ENCODE results near the gene MAP3K5.

MAP3K5 gene

GRCh38 chr6:136641166-136641565 is 151.1 kb downstream of the MAP3K5 start:
- FAIRE-seq: no peak

GRCh38 chr6:136640132-136640915 is 152.0 kb downstream of the MAP3K5 start:
- FAIRE-seq: no peak

GRCh38 chr6:136639702-136640101 is 152.6 kb downstream of the MAP3K5 start:
- no peak for FAIRE-seq

- FAIRE-seq: no peak
Measured at GRCh38 chr6:136635615-136636014, 156.7 kb downstream of the MAP3K5 start.

GRCh38 chr6:136633355-136633754 is 158.9 kb downstream of the MAP3K5 start:
- no peak for FAIRE-seq

GRCh38 chr6:136628996-136629395 is 163.3 kb downstream of the MAP3K5 start:
- FAIRE-seq: no peak

GRCh38 chr6:136627191-136627590 is 165.1 kb downstream of the MAP3K5 start:
- FAIRE-seq: no peak

GRCh38 chr6:136625293-136625692 is 167.0 kb downstream of the MAP3K5 start:
- FAIRE-seq: no peak

- no peak for FAIRE-seq
Measured at GRCh38 chr6:136624347-136624746, 167.9 kb downstream of the MAP3K5 start.

GRCh38 chr6:136618086-136618485 is 174.2 kb downstream of the MAP3K5 start:
- no peak for FAIRE-seq

- FAIRE-seq: no peak
Measured at GRCh38 chr6:136616527-136616926, 175.8 kb downstream of the MAP3K5 start.

- FAIRE-seq: no peak
Measured at GRCh38 chr6:136614994-136615393, 177.3 kb downstream of the MAP3K5 start.

- no peak for FAIRE-seq
Measured at GRCh38 chr6:136614350-136614749, 177.9 kb downstream of the MAP3K5 start.

GRCh38 chr6:136613477-136613876 is 178.8 kb downstream of the MAP3K5 start:
- FAIRE-seq: no peak

GRCh38 chr6:136612666-136613389 is 179.4 kb downstream of the MAP3K5 start:
- no peak for FAIRE-seq

- FAIRE-seq: no peak
Measured at GRCh38 chr6:136611746-136612145, 180.5 kb downstream of the MAP3K5 start.

GRCh38 chr6:136611133-136611532 is 181.1 kb downstream of the MAP3K5 start:
- no peak for FAIRE-seq

GRCh38 chr6:136609873-136610706 is 182.2 kb downstream of the MAP3K5 start:
- FAIRE-seq: no peak

GRCh38 chr6:136608991-136609390 is 183.3 kb downstream of the MAP3K5 start:
- no peak for FAIRE-seq

- FAIRE-seq: no peak
Measured at GRCh38 chr6:136607932-136608772, 184.1 kb downstream of the MAP3K5 start.

GRCh38 chr6:136607204-136607931 is 184.9 kb downstream of the MAP3K5 start:
- no peak for FAIRE-seq

Measured in A204.1 (cell line).